RKO (cell line): ENCODE measurements around the gene UBL3.

ENCODE experiments used
- DNase-seq: peaks from one replicate; pipeline ENCODE4 v3.0.0-alpha.2; 2016; ENCODE audit warnings: low spot score

The UBL3 gene

GRCh38 chr13:29850213-29850898 lies at the start of gene UBL3:
Gene UBL3, minus strand, starts transcription at chr13:29850617. Its CDS starts 1,079 bp downstream, at chr13:29849538.
- peak; percentile 94 for DNase-seq

GRCh38 chr13:29897102-29897501 lies 46.7 kb upstream of the UBL3 start:
- DNase-seq: no peak

- DNase-seq: no peak
Observed at GRCh38 chr13:29893438-29893837, 43.0 kb upstream of the UBL3 start.

- DNase-seq: no peak
Observed at GRCh38 chr13:29892151-29892550, 41.7 kb upstream of the UBL3 start.

- DNase-seq: no peak
Observed at GRCh38 chr13:29889111-29889510, 38.7 kb upstream of the UBL3 start.

GRCh38 chr13:29888306-29888705 lies 37.9 kb upstream of the UBL3 start:
- no peak for DNase-seq

- DNase-seq: no peak
Observed at GRCh38 chr13:29887686-29888085, 37.3 kb upstream of the UBL3 start.

GRCh38 chr13:29887030-29887557 lies 36.7 kb upstream of the UBL3 start:
- DNase-seq: no peak

- DNase-seq: no peak
Observed at GRCh38 chr13:29886446-29886845, 36.0 kb upstream of the UBL3 start.

- DNase-seq: no peak
Observed at GRCh38 chr13:29885989-29886388, 35.6 kb upstream of the UBL3 start.

- DNase-seq: no peak
Observed at GRCh38 chr13:29884671-29885430, 34.4 kb upstream of the UBL3 start.

- DNase-seq: no peak
Observed at GRCh38 chr13:29883941-29884518, 33.6 kb upstream of the UBL3 start.

- DNase-seq: no peak
Observed at GRCh38 chr13:29882076-29882475, 31.7 kb upstream of the UBL3 start.

- no peak for DNase-seq
Observed at GRCh38 chr13:29878101-29878500, 27.7 kb upstream of the UBL3 start.

GRCh38 chr13:29877456-29878078 lies 27.1 kb upstream of the UBL3 start:
- no peak for DNase-seq

- no peak for DNase-seq
Observed at GRCh38 chr13:29875646-29876045, 25.2 kb upstream of the UBL3 start.

- no peak for DNase-seq
Observed at GRCh38 chr13:29868581-29868980, 18.2 kb upstream of the UBL3 start.

- DNase-seq: no peak
Observed at GRCh38 chr13:29865934-29866333, 15.5 kb upstream of the UBL3 start.

GRCh38 chr13:29861694-29862110 lies 11.3 kb upstream of the UBL3 start:
- no peak for DNase-seq

- peak; percentile 46 for DNase-seq
Observed at GRCh38 chr13:29859971-29860370, 9.6 kb upstream of the UBL3 start.

- no peak for DNase-seq
Observed at GRCh38 chr13:29858667-29859066, 8.2 kb upstream of the UBL3 start.

GRCh38 chr13:29858231-29858630 lies 7.8 kb upstream of the UBL3 start:
- no peak for DNase-seq

GRCh38 chr13:29857085-29857484 lies 6.7 kb upstream of the UBL3 start:
- DNase-seq: no peak
